Stimulated activated CD8-positive, alpha-beta memory T cell treated with anti-CD3 and anti-CD28 coated beads, Interleukin-4, amount 100 ng/mL, for 48 hours (primary cell): Measurements from ENCODE around the gene FAM114A1.
A peak's percentile ranks its signal among the peaks of the same experiment; 100 is the strongest.

ENCODE experiments used
- DNase-seq: peaks from one replicate; pipeline ENCODE4 v3.0.0-alpha.2; 2020

Gene FAM114A1

GRCh38 chr4:38867478-38868058, at the start of gene FAM114A1:
Gene FAM114A1, plus strand, starts transcription at chr4:38867806. Its CDS starts 10,273 bp downstream, at chr4:38878079.
- DNase-seq, result peak; percentile 51

GRCh38 chr4:38818441-38818976, 49.1 kb upstream of the FAM114A1 start:
- no peak for DNase-seq

GRCh38 chr4:38819569-38819968, 48.0 kb upstream of the FAM114A1 start:
- no peak for DNase-seq

GRCh38 chr4:38820329-38821061, 47.1 kb upstream of the FAM114A1 start:
- no peak for DNase-seq

GRCh38 chr4:38821739-38822138, 45.9 kb upstream of the FAM114A1 start:
- no peak for DNase-seq

- no peak for DNase-seq
Measured at GRCh38 chr4:38822748-38823303, 44.8 kb upstream of the FAM114A1 start.

- no peak for DNase-seq
Measured at GRCh38 chr4:38823766-38824165, 43.8 kb upstream of the FAM114A1 start.

GRCh38 chr4:38829237-38829636, 38.4 kb upstream of the FAM114A1 start:
- no peak for DNase-seq

- no peak for DNase-seq
Measured at GRCh38 chr4:38831653-38832052, 36.0 kb upstream of the FAM114A1 start.

GRCh38 chr4:38832206-38832605, 35.4 kb upstream of the FAM114A1 start:
- DNase-seq, result no peak

GRCh38 chr4:38832624-38833528, 34.7 kb upstream of the FAM114A1 start:
- DNase-seq, result no peak

- DNase-seq, result no peak
Measured at GRCh38 chr4:38834570-38834969, 33.0 kb upstream of the FAM114A1 start.

GRCh38 chr4:38837334-38837733, 30.3 kb upstream of the FAM114A1 start:
- DNase-seq, result no peak

GRCh38 chr4:38837849-38838248, 29.8 kb upstream of the FAM114A1 start:
- DNase-seq, result no peak

GRCh38 chr4:38842994-38843393, 24.6 kb upstream of the FAM114A1 start:
- DNase-seq, result no peak

- no peak for DNase-seq
Measured at GRCh38 chr4:38846015-38846414, 21.6 kb upstream of the FAM114A1 start.

- no peak for DNase-seq
Measured at GRCh38 chr4:38855466-38855865, 12.1 kb upstream of the FAM114A1 start.

- DNase-seq, result no peak
Measured at GRCh38 chr4:38856046-38856445, 11.6 kb upstream of the FAM114A1 start.

- peak; percentile 76 for DNase-seq
Measured at GRCh38 chr4:38856524-38857337, 10.9 kb upstream of the FAM114A1 start, which contains the start of gene TLR6. Gene TLR6, minus strand, starts transcription at chr4:38856817. Its CDS starts 27,344 bp downstream, at chr4:38829473.

- peak; percentile 53 for DNase-seq
Measured at GRCh38 chr4:38857354-38858096, 10.1 kb upstream of the FAM114A1 start.

GRCh38 chr4:38858097-38858420, 9.5 kb upstream of the FAM114A1 start:
- DNase-seq, result no peak
